Rectal smooth muscle tissue (tissue), 1 donor: ENCODE results near the gene CAPSL.
"Not testable (repeated sequence)": the region's sequence is repeated elsewhere in the genome, so short reads cannot be mapped to it uniquely, and the experiment has no call there.

ENCODE experiments used
- H3K27ac ChIP-seq: one replicate; pipeline ENCODE4 v1.7.0; 2013; ENCODE audit warnings: low read depth, low read length, inconsistent platforms
- H3K27me3 ChIP-seq: one replicate; pipeline ENCODE4 v1.7.0; 2013; ENCODE audit warnings: low read length; ENCODE audit not compliant: control insufficient read depth, insufficient read depth
- H3K36me3 ChIP-seq: one replicate; pipeline ENCODE4 v1.7.0; 2013; ENCODE audit warnings: low read length; ENCODE audit not compliant: control insufficient read depth, insufficient read depth
- H3K4me1 ChIP-seq: one replicate; pipeline ENCODE4 v1.7.0; 2013; ENCODE audit warnings: low read length; ENCODE audit not compliant: control insufficient read depth, insufficient read depth
- H3K4me3 ChIP-seq: one replicate; pipeline ENCODE4 v1.7.0; 2013; ENCODE audit warnings: low read length
- H3K9ac ChIP-seq: one replicate; pipeline ENCODE4 v1.7.0; 2013; ENCODE audit warnings: low read length

Gene CAPSL

DNA sequence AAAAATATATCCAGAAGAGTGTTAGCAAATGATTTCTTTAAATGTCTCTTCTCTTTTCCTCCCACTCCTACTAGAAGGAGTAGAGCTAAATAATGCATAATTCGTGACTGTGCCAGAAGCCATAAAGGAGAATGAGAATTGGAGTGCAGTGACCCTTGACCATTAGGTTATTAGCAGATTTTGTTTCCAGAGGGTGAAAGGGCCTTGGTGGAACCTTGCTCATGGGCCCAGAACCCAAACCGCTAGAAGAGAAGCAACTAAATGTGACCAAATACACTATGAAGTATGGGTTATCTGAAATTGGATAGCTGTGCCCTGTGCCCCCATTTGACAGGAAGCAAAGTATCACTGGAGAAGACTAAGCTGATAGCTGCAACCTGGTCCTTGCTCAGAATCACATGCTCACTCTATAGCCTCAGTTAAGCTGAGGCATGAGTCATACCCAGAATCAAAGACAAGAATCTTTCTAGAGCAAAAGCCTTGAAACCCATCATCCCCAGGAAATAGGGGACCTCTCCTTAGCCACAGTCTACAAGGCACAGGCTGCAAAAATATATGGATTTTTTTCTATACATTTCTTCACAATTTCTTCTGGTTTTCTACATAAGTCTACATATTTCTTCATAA lies 36.3 kb downstream of the CAPSL start:
- no peaks in the 10 kb centered on the region for H3K27me3 ChIP-seq
- no peak overlapping the region for H3K4me3 ChIP-seq
- no peak overlapping the region for H3K9ac ChIP-seq
- no peaks in the 10 kb centered on the region for H3K4me1 ChIP-seq
- H3K36me3 ChIP-seq: no peaks in the 10 kb centered on the region
- no peak overlapping the region for H3K27ac ChIP-seq

DNA sequence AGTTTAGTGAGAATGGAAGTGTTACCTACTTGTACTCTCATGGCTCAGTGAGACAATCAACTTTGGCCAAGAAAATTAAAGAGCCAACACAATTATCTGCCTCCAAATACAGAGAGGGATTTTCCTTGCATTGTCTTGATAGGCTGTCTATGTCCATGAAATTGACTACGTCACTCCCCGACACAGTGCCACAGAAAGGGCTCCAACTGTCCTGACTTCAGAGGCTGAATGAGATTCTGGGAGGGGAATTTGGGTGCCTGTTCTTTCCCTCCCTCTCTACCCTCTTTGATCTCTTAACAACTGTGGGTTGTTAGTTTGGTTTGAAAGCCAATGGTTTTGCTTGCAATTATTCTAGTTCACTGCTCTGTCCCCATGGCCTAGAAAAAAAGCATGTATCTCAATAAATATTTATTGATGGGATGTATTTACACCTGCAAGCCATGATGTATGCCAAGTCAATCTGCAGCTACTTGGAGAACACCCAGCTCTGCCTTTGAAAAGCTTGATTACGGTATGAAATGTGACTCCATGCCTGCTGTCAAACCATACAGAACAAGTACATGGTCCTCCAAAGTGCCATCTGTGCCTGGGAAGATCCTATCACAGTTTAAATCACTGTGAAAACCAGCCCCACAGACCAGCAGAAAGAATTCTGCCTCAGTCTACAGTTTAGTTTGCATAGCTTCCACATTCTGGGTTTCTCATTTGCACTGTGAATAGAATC lies 37.3 kb downstream of the CAPSL start:
- no peaks in the 10 kb centered on the region for H3K36me3 ChIP-seq
- H3K4me3 ChIP-seq: no peak overlapping the region
- H3K27ac ChIP-seq: no peak overlapping the region
- H3K9ac ChIP-seq: no peak overlapping the region
- no peaks in the 10 kb centered on the region for H3K4me1 ChIP-seq
- H3K27me3 ChIP-seq: no peaks in the 10 kb centered on the region

DNA sequence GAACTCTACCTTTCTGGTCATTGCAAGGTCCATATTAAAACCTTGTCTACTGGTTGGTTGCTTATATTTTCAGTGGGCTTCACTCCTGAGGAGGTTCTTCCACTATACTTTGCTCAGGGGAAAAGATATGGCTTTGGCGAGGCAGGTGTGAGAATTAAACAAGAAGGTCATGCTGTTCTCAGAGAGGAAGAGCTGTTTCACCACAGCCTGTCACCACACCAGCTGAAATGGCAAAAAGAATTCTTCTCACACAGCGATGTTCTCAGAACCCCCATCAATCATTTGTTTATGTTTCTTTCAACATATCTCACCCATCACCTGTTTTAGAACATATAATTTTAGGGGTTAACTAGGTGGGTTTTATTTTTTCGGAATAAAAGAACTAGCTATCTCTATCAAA lies 38.6 kb downstream of the CAPSL start:
- Histone ChIP-seq H3K27me3 (no peaks in the 10 kb centered on the region), H3K9ac (no peak overlapping the region), H3K4me1 (no peaks in the 10 kb centered on the region), H3K4me3 (no peak overlapping the region), H3K36me3 (no peaks in the 10 kb centered on the region), H3K27ac (no peak overlapping the region)

DNA sequence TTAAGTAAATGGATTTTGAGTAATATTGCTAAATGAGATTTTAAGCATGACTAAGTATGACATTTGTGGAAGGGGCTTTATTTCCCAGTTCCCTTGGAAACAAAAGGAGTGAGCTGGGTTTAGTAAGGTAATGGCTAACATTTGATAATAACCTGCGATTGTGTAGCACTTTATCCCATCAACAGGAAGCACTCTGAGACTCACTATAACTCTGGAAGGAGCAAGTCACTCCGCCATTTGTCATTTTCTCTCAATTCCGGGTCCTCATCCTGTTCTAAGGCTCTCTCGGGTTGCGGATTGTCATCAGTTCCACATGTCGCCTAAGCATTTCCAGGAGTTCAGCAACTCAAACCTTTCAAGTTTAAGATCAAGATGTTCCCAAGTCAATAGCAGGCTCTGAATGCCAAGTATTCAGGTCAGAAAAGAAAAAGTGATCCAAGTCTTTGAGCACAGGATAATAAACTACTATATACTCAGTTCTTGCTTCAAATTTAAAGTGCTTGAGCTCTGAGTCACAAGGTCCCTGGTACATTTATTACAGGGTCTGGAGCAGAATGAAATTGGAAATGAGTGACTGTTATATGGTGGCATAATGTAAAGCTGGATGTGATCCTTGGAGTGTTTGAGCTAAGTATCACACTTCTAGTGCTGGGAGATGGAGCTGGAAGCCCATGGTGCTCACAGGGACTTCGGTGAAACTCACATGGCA lies 39.3 kb downstream of the CAPSL start:
- Histone ChIP-seq H3K27me3 (no peaks in the 10 kb centered on the region), H3K4me3 (no peak overlapping the region), H3K36me3 (no peaks in the 10 kb centered on the region), H3K9ac (no peak overlapping the region), H3K27ac (no peak overlapping the region), H3K4me1 (no peaks in the 10 kb centered on the region)

DNA sequence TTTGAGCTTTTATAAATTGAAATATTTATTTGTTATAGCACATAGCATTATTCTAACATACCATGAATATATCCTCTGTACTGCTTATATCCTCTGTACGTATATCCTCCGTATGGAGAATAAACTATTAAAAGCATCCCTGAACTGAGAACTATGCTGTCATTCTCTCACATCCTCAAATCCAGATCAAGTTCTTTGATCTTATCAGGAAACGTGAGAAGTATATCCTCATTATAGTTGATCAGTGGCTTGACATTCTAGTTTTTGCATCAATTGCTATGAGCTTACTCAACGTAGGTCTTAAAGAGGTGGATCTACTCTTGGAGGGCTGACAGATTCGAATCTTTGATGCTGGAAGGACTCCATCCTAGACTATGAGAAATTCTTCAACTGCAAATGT lies 44.3 kb downstream of the CAPSL start:
- Histone ChIP-seq H3K9ac (no peak overlapping the region), H3K36me3 (no peaks in the 10 kb centered on the region), H3K27ac (no peak overlapping the region), H3K4me3 (no peak overlapping the region), H3K4me1 (no peaks in the 10 kb centered on the region), H3K27me3 (no peaks in the 10 kb centered on the region)

DNA sequence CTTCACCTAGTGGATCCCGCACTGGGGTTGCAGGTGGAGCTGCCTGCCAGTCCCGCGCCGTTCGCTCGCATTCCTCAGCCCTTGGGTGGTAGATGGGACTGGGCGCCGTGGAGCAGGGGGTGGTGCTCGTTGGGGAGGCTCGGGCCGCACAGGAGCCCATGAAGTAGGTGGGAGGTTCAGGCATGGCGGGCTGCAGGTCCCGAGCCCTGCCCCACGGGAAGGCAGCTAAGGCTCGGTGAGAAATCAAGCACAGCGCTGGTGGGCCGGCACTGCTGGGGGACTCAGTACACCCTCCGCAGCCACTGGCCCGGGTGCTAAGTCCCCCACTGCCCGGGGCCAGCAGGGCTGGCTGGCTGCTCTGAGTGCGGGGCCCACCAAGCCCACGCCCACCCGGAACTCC lies 45.6 kb downstream of the CAPSL start:
- not testable (repeated sequence) for H3K9ac ChIP-seq, H3K36me3 ChIP-seq, H3K4me1 ChIP-seq, H3K27ac ChIP-seq, H3K4me3 ChIP-seq, H3K27me3 ChIP-seq

DNA sequence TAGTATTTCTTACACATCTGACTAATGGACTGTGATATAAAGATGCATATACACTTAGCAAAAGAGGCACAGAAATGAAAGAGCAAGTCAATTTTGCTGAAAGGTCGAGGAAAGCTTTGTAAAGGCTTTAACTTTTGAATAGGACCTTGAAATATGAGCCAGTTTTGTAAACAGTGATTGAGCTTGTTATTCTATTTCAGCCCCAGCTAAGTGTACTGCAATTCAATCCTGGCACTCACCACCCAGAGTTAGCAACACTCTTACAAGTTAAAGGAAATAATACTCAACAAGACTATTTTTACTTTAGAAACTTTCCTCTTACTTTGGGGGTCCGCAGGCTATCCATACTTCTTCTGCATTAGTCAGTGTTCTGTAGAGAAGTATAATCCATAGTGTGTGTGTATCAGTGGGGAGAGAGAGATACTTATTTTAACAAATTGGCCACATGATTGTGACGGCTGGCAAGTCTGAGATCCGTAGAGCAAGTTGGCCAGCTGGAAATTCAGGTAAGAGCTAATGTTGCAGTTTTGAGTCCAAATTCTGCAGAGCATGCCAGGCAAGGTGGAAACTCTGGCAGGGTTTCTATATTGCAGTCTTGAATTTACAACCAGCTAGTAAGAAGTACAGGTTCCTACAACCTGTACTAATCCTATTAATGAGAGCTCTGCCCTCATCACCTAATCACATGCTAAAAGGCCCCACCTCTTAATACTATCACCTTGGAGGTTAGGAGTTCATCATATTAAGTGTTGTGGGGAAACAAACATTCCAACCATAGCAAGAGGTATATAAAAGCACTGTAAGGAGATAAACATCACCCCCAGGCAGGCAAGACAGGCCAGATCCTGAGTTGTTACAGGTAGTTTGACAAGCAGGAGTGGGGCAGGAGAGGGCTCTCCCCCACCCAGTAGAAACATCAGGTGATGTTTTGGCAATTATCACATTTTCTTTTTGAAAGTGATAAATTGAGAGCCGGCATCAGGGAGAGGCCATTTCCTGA lies 48.1 kb downstream of the CAPSL start:
- H3K4me1 ChIP-seq: no peaks in the 10 kb centered on the region
- no peak overlapping the region for H3K9ac ChIP-seq
- no peaks in the 10 kb centered on the region for H3K27me3 ChIP-seq
- H3K36me3 ChIP-seq: no peaks in the 10 kb centered on the region
- no peak overlapping the region for H3K4me3 ChIP-seq
- no peak overlapping the region for H3K27ac ChIP-seq

DNA sequence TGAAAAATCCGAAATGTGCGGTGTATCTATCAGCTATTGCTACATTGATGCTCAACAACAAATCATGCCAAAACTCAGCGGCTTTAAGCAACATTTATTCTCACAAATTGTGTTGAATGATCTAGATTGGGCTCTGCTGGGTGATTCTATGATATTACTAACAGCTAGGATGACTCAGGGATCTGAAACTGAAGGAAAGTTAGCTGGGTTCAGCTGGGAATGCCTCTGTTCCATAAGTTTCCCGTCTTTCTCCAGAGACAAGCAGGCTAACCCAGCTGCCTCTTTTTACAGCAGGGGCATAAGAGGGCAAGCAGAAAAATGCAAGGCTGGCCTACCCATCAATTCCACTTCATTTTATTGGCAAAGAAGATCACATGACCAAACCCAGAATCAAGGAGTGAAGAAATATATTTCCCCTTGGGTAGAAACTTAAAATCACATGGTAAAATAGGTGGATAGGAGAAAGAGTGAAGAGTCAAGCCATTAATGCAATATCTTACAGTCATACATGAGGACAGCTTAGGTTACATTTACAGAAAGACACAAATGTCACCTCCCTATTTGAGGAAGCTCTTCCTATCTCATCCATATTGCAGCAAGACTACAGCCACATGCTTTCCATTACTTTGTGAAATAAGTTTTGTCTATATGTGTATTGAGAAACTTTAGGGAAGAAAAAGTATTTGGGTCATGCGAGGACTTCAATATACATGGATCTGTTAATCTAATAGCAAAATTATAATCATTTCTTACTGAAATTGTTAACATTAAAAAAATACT lies 50.9 kb downstream of the CAPSL start:
- H3K4me1 ChIP-seq: no peaks in the 10 kb centered on the region
- H3K9ac ChIP-seq: no peak overlapping the region
- no peak overlapping the region for H3K27ac ChIP-seq
- no peak overlapping the region for H3K4me3 ChIP-seq
- H3K27me3 ChIP-seq: no peaks in the 10 kb centered on the region
- H3K36me3 ChIP-seq: no peaks in the 10 kb centered on the region

DNA sequence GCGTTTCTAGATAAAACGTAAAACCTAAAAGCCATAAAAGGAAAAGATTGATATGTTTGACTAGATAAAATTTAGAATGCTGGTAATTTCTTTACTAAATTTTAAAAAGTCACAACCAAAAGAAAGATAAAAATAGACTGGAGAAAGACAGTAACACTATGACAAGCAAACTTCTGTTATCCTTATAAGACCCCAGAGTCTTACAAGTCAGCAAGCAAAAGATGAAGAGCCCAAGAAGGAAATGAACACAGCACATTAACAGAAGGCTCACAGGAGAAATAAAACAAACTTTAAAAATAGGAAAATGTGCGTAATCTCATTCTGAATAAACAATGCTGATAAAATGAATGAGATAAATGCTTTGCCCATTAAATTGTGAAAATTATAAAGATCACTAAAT lies 52.0 kb downstream of the CAPSL start:
- Histone ChIP-seq H3K27me3 (no peaks in the 10 kb centered on the region), H3K4me3 (no peak overlapping the region), H3K36me3 (no peaks in the 10 kb centered on the region), H3K27ac (no peak overlapping the region), H3K9ac (no peak overlapping the region), H3K4me1 (no peaks in the 10 kb centered on the region)

DNA sequence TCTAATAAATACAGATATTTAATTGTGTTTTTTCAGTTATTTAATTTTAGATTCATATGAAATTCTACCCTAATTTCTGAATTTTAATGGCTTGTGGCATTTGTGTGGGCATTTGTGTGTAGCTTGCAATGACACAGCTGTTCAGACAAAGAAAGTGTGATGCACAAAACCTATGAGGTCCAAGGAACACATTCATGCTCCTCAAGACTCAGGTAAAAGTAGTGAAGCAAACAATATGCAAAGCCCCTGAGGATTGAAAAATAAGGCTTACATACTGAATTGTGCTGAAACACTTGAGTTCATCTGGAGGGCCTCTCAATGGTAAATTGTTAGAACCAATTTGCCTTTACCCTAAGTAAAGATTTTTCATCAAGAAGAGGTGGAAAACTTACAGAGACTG lies 53.6 kb downstream of the CAPSL start:
- H3K36me3 ChIP-seq: no peaks in the 10 kb centered on the region
- H3K9ac ChIP-seq: no peak overlapping the region

DNA sequence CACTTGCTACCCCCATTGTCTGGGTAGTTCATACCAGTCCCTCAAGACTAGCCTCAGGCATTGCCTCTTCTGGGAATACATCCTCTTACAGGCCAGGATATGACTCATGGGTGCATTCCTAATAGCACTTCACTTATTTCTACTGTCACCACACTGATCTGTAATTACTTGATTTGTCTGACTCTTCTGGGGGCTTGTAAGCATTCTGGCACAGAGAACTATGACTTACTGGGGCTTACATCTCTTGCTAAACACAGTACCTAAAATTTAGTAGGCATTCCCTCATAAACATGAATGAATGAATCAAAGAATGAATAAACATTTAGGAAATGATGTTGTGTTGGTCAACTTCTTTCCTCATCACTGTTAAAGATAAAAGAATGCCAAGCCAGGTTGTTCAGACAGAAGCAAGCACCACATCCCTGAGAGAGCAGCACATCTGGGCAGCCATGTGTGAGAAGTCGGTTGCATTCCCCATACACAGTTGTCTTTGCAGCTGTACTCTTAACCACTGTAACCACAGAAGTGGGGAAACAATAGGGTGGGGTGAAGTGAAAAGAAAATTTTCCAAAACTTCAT lies 54.1 kb downstream of the CAPSL start:
- Histone ChIP-seq H3K4me1 (no peaks in the 10 kb centered on the region), H3K27ac (no peak overlapping the region), H3K36me3 (no peaks in the 10 kb centered on the region), H3K4me3 (no peak overlapping the region), H3K27me3 (no peaks in the 10 kb centered on the region), H3K9ac (no peak overlapping the region)

More for the DNA sequence above, 53.6 kb downstream of the CAPSL start:
- no peaks in the 10 kb centered on the region for H3K27me3 ChIP-seq
- no peak overlapping the region for H3K4me3 ChIP-seq
- H3K4me1 ChIP-seq: no peaks in the 10 kb centered on the region
- no peak overlapping the region for H3K27ac ChIP-seq
